Stimulated activated CD8-positive, alpha-beta memory T cell treated with anti-CD3 and anti-CD28 coated beads, Interleukin-15, amount 100 ng/mL, for 24 hours (primary cell): ENCODE measurements around the gene STIL.
"Not testable (repeated sequence)": the region's sequence is repeated elsewhere in the genome, so short reads cannot be mapped to it uniquely, and the experiment has no call there.

Experiments used
- DNase-seq: peaks from one replicate; pipeline ENCODE4 v3.0.0-alpha.2; 2020; ENCODE audit warnings: low read depth

The STIL gene

GRCh38 chr1:47319968-47320367 lies 6.0 kb upstream of the STIL start:
- not testable (repeated sequence) for DNase-seq

GRCh38 chr1:47317841-47318240 lies 3.9 kb upstream of the STIL start:
- no peak for DNase-seq

- DNase-seq: no peak
Observed at GRCh38 chr1:47309427-47309826, 4.5 kb downstream of the STIL start.

- no peak for DNase-seq
Observed at GRCh38 chr1:47302472-47302871, 11.5 kb downstream of the STIL start.

- no peak for DNase-seq
Observed at GRCh38 chr1:47298025-47298699, 15.8 kb downstream of the STIL start.

- DNase-seq: no peak
Observed at GRCh38 chr1:47295579-47295978, 18.4 kb downstream of the STIL start.

- not testable (repeated sequence) for DNase-seq
Observed at GRCh38 chr1:47294863-47295262, 19.1 kb downstream of the STIL start.

- DNase-seq: not testable (repeated sequence)
Observed at GRCh38 chr1:47288116-47288515, 25.8 kb downstream of the STIL start.

- no peak for DNase-seq
Observed at GRCh38 chr1:47280142-47280541, 33.8 kb downstream of the STIL start.

- no peak for DNase-seq
Observed at GRCh38 chr1:47276850-47277249, 37.1 kb downstream of the STIL start.

GRCh38 chr1:47275811-47276210 lies 38.1 kb downstream of the STIL start:
- not testable (repeated sequence) for DNase-seq

- not testable (repeated sequence) for DNase-seq
Observed at GRCh38 chr1:47265529-47265928, 48.4 kb downstream of the STIL start.

GRCh38 chr1:47262787-47263413 lies 51.0 kb downstream of the STIL start:
- no peak for DNase-seq

- no peak for DNase-seq
Observed at GRCh38 chr1:47257224-47257623, 56.7 kb downstream of the STIL start.

GRCh38 chr1:47252795-47253194 lies 61.2 kb downstream of the STIL start:
- no peak for DNase-seq

GRCh38 chr1:47252369-47252768 lies 61.6 kb downstream of the STIL start:
- DNase-seq: no peak

GRCh38 chr1:47249755-47250154 lies 64.2 kb downstream of the STIL start:
- no peak for DNase-seq

GRCh38 chr1:47244339-47244862 lies 69.5 kb downstream of the STIL start:
- DNase-seq: no peak

GRCh38 chr1:47243910-47244309 lies 70.0 kb downstream of the STIL start:
- DNase-seq: no peak

- DNase-seq: no peak
Observed at GRCh38 chr1:47241114-47242113, 72.5 kb downstream of the STIL start.

GRCh38 chr1:47238935-47239592 lies 74.9 kb downstream of the STIL start:
- no peak for DNase-seq

- no peak for DNase-seq
Observed at GRCh38 chr1:47235806-47236205, 78.1 kb downstream of the STIL start.
